Thymus (tissue), 11 donors: Measurements from ENCODE around the gene RCBTB1. TPM values are rescaled to one million over a fixed set of nuclear protein-coding genes. Genes with fewer than 3 reads are reported as not detected.
A peak's percentile ranks its signal among the peaks of the same experiment; 100 is the strongest.
"Not testable (repeated sequence)": the region's sequence is repeated elsewhere in the genome, so short reads cannot be mapped to it uniquely, and the experiment has no call there.

Experiments
- DNase-seq, 9 donors: peaks; one replicate each; pipeline ENCODE4 v3.0.0-alpha.2; 2013; ENCODE audit warnings: low spot score in 9 of 9, low read depth in 6 of 9, missing footprints in 1 of 9
- H3K27ac ChIP-seq, 2 donors: one replicate each; pipeline ENCODE4 v1.5.1; 2013; ENCODE audit warnings: control low read depth in 1 of 2, low read depth in 1 of 2, low read length in 1 of 2, mild to moderate bottlenecking in 1 of 2, moderate library complexity in 1 of 2
- H3K27me3 ChIP-seq, 2 donors: one replicate each; pipeline ENCODE4 v1.5.1; 2013; ENCODE audit warnings: low read length in 1 of 2; ENCODE audit not compliant: control insufficient read depth in 2 of 2, insufficient read depth in 1 of 2
- H3K36me3 ChIP-seq, 2 donors: one replicate each; pipeline ENCODE4 v1.5.1; 2013; ENCODE audit warnings: low read length in 1 of 2, mild to moderate bottlenecking in 1 of 2, moderate library complexity in 1 of 2; ENCODE audit not compliant: control insufficient read depth in 2 of 2, insufficient read depth in 2 of 2
- H3K4me1 ChIP-seq, 2 donors: one replicate each; pipeline ENCODE4 v1.5.1; 2013; ENCODE audit warnings: low read length in 2 of 2; ENCODE audit not compliant: control insufficient read depth in 2 of 2, insufficient read depth in 2 of 2
- H3K4me3 ChIP-seq, 2 donors: one replicate each; pipeline ENCODE4 v1.5.1; 2013; ENCODE audit warnings: low read length in 2 of 2, control low read depth in 1 of 2, mild to moderate bottlenecking in 1 of 2
- H3K9me3 ChIP-seq, 2 donors: one replicate each; pipeline ENCODE4 v1.5.1; 2013; ENCODE audit warnings: low read length in 1 of 2, mild to moderate bottlenecking in 1 of 2; ENCODE audit not compliant: control insufficient read depth in 2 of 2, insufficient read depth in 1 of 2
- WGBS: extraction: QIAGEN DNeasy Blood & Tissue Kit; methylation state at CpG from one replicate; pipeline ENCODE4 v1.1.7; 2013; 5-methylcytosine and 5-hydroxymethylcytosine counted together
- polyA plus RNA-seq: library from polyadenylated mRNA; stranded (reverse); fragments of 200-250 nt; gene quantifications from one replicate; pipeline ENCODE4 v1.2.3, GENCODE V29; 2013
- total RNA-seq: library from RNA; stranded (reverse); fragments of 120-200 nt; gene quantifications from one replicate; pipeline ENCODE4 v1.2.4, GENCODE V29; 2013
- donor health status: healthy.

The RCBTB1 gene
- total and polyA plus RNA-seq, 2 donors = 15.3 to 34.7 TPM

GRCh38 chr13:49496837-49497236, 88.5 kb downstream of the RCBTB1 start:
- Histone ChIP-seq H3K4me3 (peak overlapping the region in 1 of 2 donors; percentile 73), H3K27ac (peak overlapping the region in 1 of 2 donors; percentile 80), H3K36me3 (peaks cover 6 to 23% of the 10 kb centered on the region in 2 donors), H3K4me1 (peaks cover 11 to 19% of the 10 kb centered on the region in 2 donors)
- H3K27me3 ChIP-seq, H3K9me3 ChIP-seq: not testable (repeated sequence)
- peak in 2 of 9 donors; percentile 15 to 34 for DNase-seq
- WGBS = 80% methylated on average over 11 of the region's 11 CpGs

GRCh38 chr13:49495783-49496762, 89.3 kb downstream of the RCBTB1 start, which contains the start of gene PHF11:
Gene PHF11 (plus strand): TSS chr13:49495953. CDS start chr13:49496002, 49 bp downstream.
- DNase-seq = peak; percentile 55 to 91 (median 75)
- H3K4me3 ChIP-seq = peak within 1 kb of the TSS; percentile 73 to 84
- H3K36me3 ChIP-seq = peaks cover 6 to 26% of the 10 kb centered on the region in 2 donors
- no peaks in the 10 kb centered on the region for H3K27me3 ChIP-seq
- no peaks in the 10 kb centered on the region for H3K9me3 ChIP-seq
- peaks cover 11 to 19% of the 10 kb centered on the region in 2 donors for H3K4me1 ChIP-seq
- peak within 1 kb of the TSS; percentile 85 to 95 for H3K27ac ChIP-seq
- under 1% methylated on average over 71 of the region's 71 CpGs for WGBS

GRCh38 chr13:49494645-49495044, 90.7 kb downstream of the RCBTB1 start:
- no peaks in the 10 kb centered on the region for H3K27me3 ChIP-seq
- 65% methylated on average over 2 of the region's 2 CpGs for WGBS
- H3K36me3 ChIP-seq = peaks cover 6 to 19% of the 10 kb centered on the region in 2 donors
- H3K27ac ChIP-seq = peak overlapping the region in 1 of 2 donors; percentile 36
- H3K9me3 ChIP-seq = no peaks in the 10 kb centered on the region
- peaks cover 11 to 19% of the 10 kb centered on the region in 2 donors for H3K4me1 ChIP-seq
- DNase-seq = peak in 2 of 9 donors; percentile 7 to 26
- peak overlapping the region; percentile 73 to 84 for H3K4me3 ChIP-seq

- Histone ChIP-seq H3K4me3 (no peak overlapping the region), H3K4me1 (no peaks in the 10 kb centered on the region), H3K27me3 (no peaks in the 10 kb centered on the region), H3K36me3 (peaks cover 13 to 28% of the 10 kb centered on the region in 2 donors), H3K9me3 (no peaks in the 10 kb centered on the region), H3K27ac (no peak overlapping the region)
- DNase-seq = no peak
- 98% methylated on average over 2 of the region's 2 CpGs for WGBS
Measured at GRCh38 chr13:49488563-49488962, 96.8 kb downstream of the RCBTB1 start.

Other genes starting within 250 kb of the RCBTB1 start
- 7.9 TPM for gene CAB39L, start 141.5 kb downstream of the RCBTB1 start, total RNA-seq
- 7.6 TPM for gene CAB39L, start 141.5 kb downstream of the RCBTB1 start, polyA plus RNA-seq
- 15.5 TPM for gene SETDB2, start 141.3 kb downstream of the RCBTB1 start, total RNA-seq
- 8.1 TPM for gene SETDB2, start 141.3 kb downstream of the RCBTB1 start, polyA plus RNA-seq
- gene PHF11, start 89.6 kb downstream of the RCBTB1 start, total RNA-seq = 32.9 TPM
- gene PHF11, start 89.6 kb downstream of the RCBTB1 start, polyA plus RNA-seq = 170 TPM
- gene ARL11, start 42.9 kb upstream of the RCBTB1 start, total RNA-seq = 1.3 TPM
- gene ARL11, start 42.9 kb upstream of the RCBTB1 start, polyA plus RNA-seq = 2.7 TPM
- 24.1 TPM for gene EBPL, start 105.9 kb upstream of the RCBTB1 start, total RNA-seq
- gene EBPL, start 105.9 kb upstream of the RCBTB1 start, polyA plus RNA-seq = 69.4 TPM
- 17.5 TPM for gene KPNA3, start 207.1 kb upstream of the RCBTB1 start, total RNA-seq
- gene KPNA3, start 207.1 kb upstream of the RCBTB1 start, polyA plus RNA-seq = 26.2 TPM